Hepatocyte (in vitro differentiated cells): ENCODE data around the gene FZR1. TPM values are rescaled to one million over a fixed set of nuclear protein-coding genes. Genes with fewer than 3 reads are reported as not detected.

Source experiments
- DNase-seq: peaks from one replicate; pipeline ENCODE4 v3.0.0-alpha.2; 2016; ENCODE audit warnings: low spot score
- H2AFZ ChIP-seq: fragments of 200-600 bp; sonication (generic); 2 replicates; pipeline ENCODE4 v1.6.0; 2016; ENCODE audit warnings: antibody characterized with exemption, mild to moderate bottlenecking
- H3K27ac ChIP-seq: fragments of 200-600 bp; sonication (generic); 2 replicates; pipeline ENCODE4 v1.5.1; 2016; ENCODE audit warnings: mild to moderate bottlenecking
- H3K27me3 ChIP-seq: fragments of 200-600 bp; sonication (generic); 2 replicates; pipeline ENCODE4 v1.6.1; 2016
- H3K36me3 ChIP-seq: fragments of 200-600 bp; sonication (generic); replicated peaks from 2 replicates; pipeline ENCODE4 v1.5.1; 2016; ENCODE audit warnings: low read depth; ENCODE audit not compliant: insufficient read depth
- H3K4me1 ChIP-seq: fragments of 200-600 bp; sonication (generic); 2 replicates; pipeline ENCODE4 v1.5.1; 2016; ENCODE audit warnings: mild to moderate bottlenecking, moderate library complexity; ENCODE audit not compliant: insufficient read depth
- H3K4me2 ChIP-seq: fragments of 200-600 bp; sonication (generic); 2 replicates; pipeline ENCODE4 v1.6.0; 2016
- H3K4me3 ChIP-seq: fragments of 200-600 bp; sonication (generic); 2 replicates; pipeline ENCODE4 v1.5.1; 2016; ENCODE audit warnings: mild to moderate bottlenecking
- H3K79me2 ChIP-seq: fragments of 200-600 bp; sonication (generic); 2 replicates; pipeline ENCODE4 v1.6.0; 2017; ENCODE audit warnings: mild to moderate bottlenecking
- H3K9me2 ChIP-seq: fragments of 200-600 bp; sonication (generic); replicated peaks from 2 replicates; pipeline ENCODE4 v1.6.0; 2017; ENCODE audit warnings: mild to moderate bottlenecking; ENCODE audit not compliant: insufficient read depth
- H3K9me3 ChIP-seq: fragments of 200-600 bp; sonication (generic); 2 replicates; pipeline ENCODE4 v1.5.1; 2016; ENCODE audit warnings: low read depth, mild to moderate bottlenecking
- H4K20me1 ChIP-seq: fragments of 200-600 bp; sonication (generic); 2 replicates; pipeline ENCODE4 v1.6.0; 2016; ENCODE audit warnings: mild to moderate bottlenecking; ENCODE audit not compliant: insufficient read depth, poor library complexity, severe bottlenecking
- EZH2 ChIP-seq: fragments of 200-600 bp; sonication (generic); IDR thresholded peaks from 2 replicates; pipeline ENCODE4 v1.6.1; 2016; ENCODE audit warnings: antibody characterized with exemption, mild to moderate bottlenecking, borderline replicate concordance
- EZH2phosphoT487 ChIP-seq: fragments of 200-600 bp; sonication (generic); IDR thresholded peaks from one replicate; pipeline ENCODE4 v1.6.1; 2018; ENCODE audit warnings: antibody characterized with exemption, mild to moderate bottlenecking, low read depth, moderate library complexity; ENCODE audit not compliant: unreplicated experiment, severe bottlenecking
- WGBS: methylation state at CpG from one replicate; pipeline ENCODE4 v1.1.6; 2016; ENCODE audit warnings: low lambda C conversion rate; ENCODE audit errors: missing lambda C conversion rate; 5-methylcytosine and 5-hydroxymethylcytosine counted together
- polyA plus RNA-seq: library from polyadenylated mRNA; unstranded; fragments of >200 nt; fragmentation: Nextera tagmentation; extraction: Ambion mirVana; gene quantifications from 2 replicates; pipeline ENCODE4 v1.2.1, GENCODE V29; 2016
- total RNA-seq: library from RNA; depleted of rRNA; stranded (reverse); fragments of >200 nt; gene quantifications from 2 replicates; pipeline ENCODE4 v1.2.3, GENCODE V29; 2014
- TF ChIP-seq, protein P1 (sequence below): fragments of 200-600 bp; sonication (generic); IDR thresholded peaks from 2 replicates; pipeline ENCODE4 v1.5.1; 2016; ENCODE audit warnings: antibody characterized with exemption, mild to moderate bottlenecking; ENCODE audit not compliant: poor library complexity

Gene FZR1
- total and polyA plus RNA-seq, 2 experiments from 2014 or later, result 32.1 to 51.0 TPM

DNA sequence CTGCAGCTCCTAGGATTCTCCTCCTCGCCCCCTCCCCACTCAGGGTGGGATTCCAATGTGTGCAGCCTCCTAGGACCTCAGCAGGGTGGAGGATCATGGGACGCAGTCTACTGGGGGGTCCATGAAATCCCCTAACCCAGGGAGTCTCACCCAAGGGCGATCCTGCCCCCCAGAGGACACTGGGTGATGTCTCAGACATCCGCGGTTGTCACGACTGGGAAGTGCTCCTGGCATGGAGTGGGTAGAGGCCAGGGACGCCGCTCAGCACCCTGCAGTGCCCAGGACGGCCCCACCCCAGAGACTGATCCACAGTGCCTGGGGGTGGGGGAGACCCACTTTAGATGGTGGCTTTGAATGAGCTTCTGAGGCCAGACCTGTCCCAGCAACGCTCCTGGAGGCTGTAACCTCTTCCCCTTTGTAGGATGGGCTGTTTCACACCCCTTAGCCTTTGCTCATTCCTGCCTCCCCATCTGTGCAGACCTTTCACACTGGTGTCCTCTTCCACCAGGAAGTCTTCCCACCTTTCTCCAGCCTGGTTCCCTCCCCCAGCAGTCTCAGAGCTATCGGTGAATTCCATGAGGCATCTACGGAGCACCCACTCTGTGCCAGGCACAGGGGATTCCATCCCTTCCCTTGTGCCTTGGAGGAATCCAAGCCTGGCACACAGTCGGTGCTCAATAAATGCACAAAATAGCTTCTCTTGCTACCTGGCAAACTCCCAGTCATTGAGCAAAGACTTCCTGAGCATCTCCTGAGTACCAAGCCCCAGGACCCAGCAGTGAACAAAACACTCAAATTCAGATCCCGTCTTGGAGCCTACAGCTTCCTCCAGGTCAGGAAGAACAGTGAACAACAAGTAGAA, 36.2 kb upstream of the FZR1 start:
- Histone ChIP-seq H3K36me3 (no peaks in the 10 kb centered on the region), H3K4me2 (no peak overlapping the region), H4K20me1 (no peaks in the 10 kb centered on the region), H3K9me3 (no peaks in the 10 kb centered on the region), H3K79me2 (no peaks in the 10 kb centered on the region), H3K27ac (no peak overlapping the region), H3K27me3 (peaks cover 6% of the 10 kb centered on the region), H2AFZ (no peak overlapping the region), H3K4me3 (no peak overlapping the region), H3K4me1 (peaks cover 19% of the 10 kb centered on the region), H3K9me2 (no peaks in the 10 kb centered on the region)
- WGBS, result 60% methylated on average over 14 of the region's 14 CpGs
- TF ChIP-seq, protein P1, sequence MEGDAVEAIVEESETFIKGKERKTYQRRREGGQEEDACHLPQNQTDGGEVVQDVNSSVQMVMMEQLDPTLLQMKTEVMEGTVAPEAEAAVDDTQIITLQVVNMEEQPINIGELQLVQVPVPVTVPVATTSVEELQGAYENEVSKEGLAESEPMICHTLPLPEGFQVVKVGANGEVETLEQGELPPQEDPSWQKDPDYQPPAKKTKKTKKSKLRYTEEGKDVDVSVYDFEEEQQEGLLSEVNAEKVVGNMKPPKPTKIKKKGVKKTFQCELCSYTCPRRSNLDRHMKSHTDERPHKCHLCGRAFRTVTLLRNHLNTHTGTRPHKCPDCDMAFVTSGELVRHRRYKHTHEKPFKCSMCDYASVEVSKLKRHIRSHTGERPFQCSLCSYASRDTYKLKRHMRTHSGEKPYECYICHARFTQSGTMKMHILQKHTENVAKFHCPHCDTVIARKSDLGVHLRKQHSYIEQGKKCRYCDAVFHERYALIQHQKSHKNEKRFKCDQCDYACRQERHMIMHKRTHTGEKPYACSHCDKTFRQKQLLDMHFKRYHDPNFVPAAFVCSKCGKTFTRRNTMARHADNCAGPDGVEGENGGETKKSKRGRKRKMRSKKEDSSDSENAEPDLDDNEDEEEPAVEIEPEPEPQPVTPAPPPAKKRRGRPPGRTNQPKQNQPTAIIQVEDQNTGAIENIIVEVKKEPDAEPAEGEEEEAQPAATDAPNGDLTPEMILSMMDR, result peak; percentile 10
- no peak for TF ChIP-seq EZH2phosphoT487
- DNase-seq, result no peak

GRCh38 chr19:3470500-3471128, 35.5 kb upstream of the FZR1 start:
- Histone ChIP-seq H4K20me1 (no peaks in the 10 kb centered on the region), H3K79me2 (no peaks in the 10 kb centered on the region), H3K4me3 (no peak overlapping the region), H3K27ac (no peak overlapping the region), H3K36me3 (no peaks in the 10 kb centered on the region), H3K4me2 (no peak overlapping the region), H3K27me3 (peaks cover 5% of the 10 kb centered on the region), H3K9me2 (no peaks in the 10 kb centered on the region), H3K4me1 (peaks cover 19% of the 10 kb centered on the region), H2AFZ (no peak overlapping the region), H3K9me3 (no peaks in the 10 kb centered on the region)
- TF ChIP-seq EZH2phosphoT487 (no peak), EZH2 (no peak)
- TF ChIP-seq, protein P1, result no peak
- 84% methylated on average over 8 of the region's 11 CpGs for WGBS
- DNase-seq, result no peak

DNA sequence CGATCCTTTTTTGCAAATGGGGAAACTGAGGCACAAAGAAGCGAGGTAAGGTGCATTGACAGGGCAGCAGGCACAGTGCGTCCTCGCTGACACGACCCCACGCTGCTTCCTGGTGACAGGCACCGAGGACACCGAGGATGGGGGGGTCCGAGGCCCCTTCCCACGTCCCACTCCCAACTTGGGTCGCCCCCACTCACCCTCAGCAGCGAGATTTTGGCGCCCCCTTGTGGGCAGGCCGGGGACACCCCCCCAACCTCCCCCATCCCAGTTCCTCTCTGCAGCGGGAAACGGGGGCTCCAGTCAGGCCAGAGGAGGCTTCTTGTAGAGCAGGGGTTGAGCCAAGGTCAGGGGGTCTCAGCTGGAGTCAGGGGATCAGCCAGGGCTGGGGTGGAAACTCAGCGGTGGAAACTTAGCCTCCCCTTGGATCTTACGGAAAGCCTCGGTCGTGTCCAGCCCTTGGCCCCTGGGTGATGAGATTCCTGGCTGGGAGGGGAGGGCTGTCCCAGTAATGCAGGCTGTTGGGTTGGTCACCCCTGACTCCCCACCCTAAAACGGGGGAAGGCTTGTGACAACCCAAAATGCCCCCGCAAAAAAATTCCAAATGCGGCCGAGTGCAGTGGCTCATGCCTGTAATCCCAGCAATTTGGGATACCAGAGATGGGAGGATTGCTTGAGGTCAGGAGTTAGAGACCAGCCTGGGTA, 34.0 kb upstream of the FZR1 start:
- WGBS, result 48% methylated on average over 24 of the region's 24 CpGs
- H3K79me2 ChIP-seq, result no peaks in the 10 kb centered on the region
- H3K36me3 ChIP-seq, result no peaks in the 10 kb centered on the region
- H3K9me3 ChIP-seq, result no peaks in the 10 kb centered on the region
- no peaks in the 10 kb centered on the region for H3K27me3 ChIP-seq
- TF ChIP-seq, protein P1, result peak; percentile 64
- no peak for TF ChIP-seq EZH2phosphoT487
- no peak for TF ChIP-seq EZH2
- no peak overlapping the region for H2AFZ ChIP-seq
- DNase-seq, result no peak
- peaks cover 19% of the 10 kb centered on the region for H3K4me1 ChIP-seq
- H3K27ac ChIP-seq, result no peak overlapping the region
- no peaks in the 10 kb centered on the region for H3K9me2 ChIP-seq
- no peaks in the 10 kb centered on the region for H4K20me1 ChIP-seq
- H3K4me2 ChIP-seq, result no peak overlapping the region
- H3K4me3 ChIP-seq, result no peak overlapping the region
